ENCODE data around the gene RNF19B.
A peak's percentile ranks its signal among the peaks of the same experiment; 100 is the strongest.

DNA sequence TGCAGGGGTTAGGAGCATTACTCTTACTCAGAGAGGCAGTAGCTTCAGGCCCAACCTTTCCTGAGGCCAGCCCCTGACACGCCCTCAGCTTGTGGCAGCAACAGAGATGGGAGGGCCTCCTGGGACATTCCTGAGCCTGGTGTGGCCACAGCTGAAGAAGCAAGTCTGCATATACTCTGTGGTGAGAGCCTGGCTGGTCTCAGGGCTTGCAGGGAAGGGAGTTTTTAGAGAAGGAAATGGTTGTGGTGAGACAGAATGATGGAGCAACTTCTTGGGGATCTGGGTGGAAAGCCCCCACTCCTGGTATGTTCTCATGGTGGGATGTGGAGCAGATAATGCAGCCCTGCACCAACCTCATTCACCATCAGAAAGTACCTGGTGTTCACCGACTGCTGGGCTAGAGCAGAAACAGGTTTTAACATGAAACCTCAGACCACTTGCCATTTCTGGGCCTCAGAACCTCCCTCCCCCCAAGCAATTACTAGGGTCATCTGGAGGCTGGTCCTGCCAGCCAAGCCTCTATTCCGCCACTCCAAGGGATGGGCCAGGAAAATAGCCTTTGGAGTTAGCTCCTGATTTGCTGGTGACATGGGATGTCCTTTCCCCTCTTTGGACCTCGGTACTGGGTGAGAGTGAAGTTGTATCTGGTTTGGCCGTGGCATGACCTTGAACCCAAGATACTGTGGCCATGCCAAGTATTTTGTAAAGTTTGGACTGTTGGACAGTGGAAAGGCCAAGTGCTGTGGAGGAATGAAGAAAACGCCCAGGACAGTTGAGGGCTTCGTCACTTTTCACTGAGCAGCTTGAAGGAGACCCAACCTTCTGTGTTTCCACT lies 28.1 kb upstream of the RNF19B start:
- TF ChIP-seq CTCF (IDR thresholded peaks at IDR 0.05) (no peak), POLR2A (IDR thresholded peaks at IDR 0.05) (peak; percentile 37 to 78)
